T-helper 2 cell treated with Interferon-gamma antibody and Interleukin-4, amounts not matched to agents 5 μg/mL and 100 μg/mL, for 36 hours (primary cell): Measurements from ENCODE around the gene MRPL52.
A peak's percentile ranks its signal among the peaks of the same experiment; 100 is the strongest.
"Not testable (repeated sequence)": the region's sequence is repeated elsewhere in the genome, so short reads cannot be mapped to it uniquely, and the experiment has no call there.

Source experiments
- DNase-seq: peaks from one replicate; pipeline ENCODE4 v3.0.0; 2021; ENCODE audit warnings: low spot score
- H3K27ac Mint-ChIP-seq: one replicate; pipeline ENCODE4 v1.8.0; 2021; ENCODE audit warnings: mild to moderate bottlenecking, mixed read lengths
- H3K27me3 Mint-ChIP-seq: one replicate; pipeline ENCODE4 v1.8.0; 2021; ENCODE audit warnings: low read depth, mixed read lengths
- H3K36me3 Mint-ChIP-seq: one replicate; pipeline ENCODE4 v1.8.0; 2021; ENCODE audit warnings: low read depth, mixed read lengths
- H3K4me1 Mint-ChIP-seq: one replicate; pipeline ENCODE4 v1.8.0; 2021; ENCODE audit warnings: low read depth, mixed read lengths
- H3K4me3 Mint-ChIP-seq: one replicate; pipeline ENCODE4 v1.8.0; 2022; ENCODE audit warnings: mild to moderate bottlenecking, moderate library complexity, mixed read lengths
- H3K9me3 Mint-ChIP-seq: one replicate; pipeline ENCODE4 v1.8.0; 2021; ENCODE audit warnings: mixed read lengths

Gene MRPL52

DNA sequence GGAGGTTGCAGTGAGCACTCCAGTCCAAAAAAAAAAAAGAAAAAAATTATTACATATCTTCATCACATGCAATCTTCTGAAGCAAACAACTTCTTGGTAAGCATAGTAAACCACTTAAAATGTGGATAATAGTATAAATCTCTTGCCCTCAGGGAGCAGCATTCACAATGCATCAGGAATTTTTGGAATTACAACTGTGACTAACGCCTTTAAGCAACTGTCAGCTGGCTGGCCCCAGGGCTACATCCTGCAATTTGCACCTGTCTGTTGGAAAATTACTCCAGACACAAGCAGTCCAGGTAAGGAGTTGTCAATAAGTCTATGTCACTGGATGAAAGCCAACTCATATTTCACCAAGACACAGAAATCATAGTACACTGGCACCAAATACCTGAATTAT lies 9.0 kb upstream of the MRPL52 start:
- H3K4me3 Mint-ChIP-seq: no peak overlapping the region
- peaks cover 11% of the 10 kb centered on the region for H3K27me3 Mint-ChIP-seq
- H3K4me1 Mint-ChIP-seq: peaks cover 34% of the 10 kb centered on the region
- DNase-seq: no peak
- H3K27ac Mint-ChIP-seq: no peak overlapping the region
- no peaks in the 10 kb centered on the region for H3K9me3 Mint-ChIP-seq
- H3K36me3 Mint-ChIP-seq: no peaks in the 10 kb centered on the region

DNA sequence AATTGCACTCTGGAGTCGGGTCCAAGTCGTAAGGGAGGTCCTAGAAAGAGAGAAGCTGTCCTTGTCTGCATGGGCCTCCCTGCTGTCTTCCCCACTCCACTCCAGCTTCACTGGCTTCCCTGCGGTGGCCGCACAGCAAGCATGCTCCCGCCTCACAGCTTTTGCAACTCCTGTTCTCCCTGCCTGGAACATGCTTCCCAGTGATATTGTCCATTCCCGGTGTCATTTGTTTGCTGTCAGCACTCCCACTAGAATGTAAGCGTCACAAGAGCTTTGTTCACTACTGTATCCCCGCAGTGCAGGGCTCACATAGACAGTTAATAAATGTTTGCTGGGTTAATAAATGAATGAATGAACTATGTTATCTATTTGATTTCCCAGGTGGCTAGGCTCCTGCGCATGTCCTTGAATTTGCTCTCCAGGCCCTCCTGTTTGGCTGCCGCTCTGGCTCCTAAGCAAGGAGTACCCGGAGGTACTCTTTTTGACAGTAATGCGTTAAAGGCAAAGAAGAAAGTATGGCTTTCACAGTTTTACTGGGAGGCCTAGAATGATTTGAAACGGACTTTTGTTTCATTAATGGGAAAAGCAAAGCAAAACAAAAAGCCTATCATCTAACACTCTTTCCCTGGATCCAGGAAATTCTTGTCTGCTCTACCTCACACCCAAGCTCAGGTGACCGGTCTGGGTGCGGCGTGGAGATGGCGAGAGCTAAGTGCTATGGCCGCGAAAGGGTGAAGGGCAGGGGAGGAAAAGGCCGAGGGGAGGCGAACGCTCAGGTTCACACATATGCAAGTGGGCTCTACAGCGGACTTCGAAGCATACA lies 8.3 kb upstream of the MRPL52 start:
- H3K4me1 Mint-ChIP-seq: peaks cover 33% of the 10 kb centered on the region
- DNase-seq: no peak
- peaks cover 11% of the 10 kb centered on the region for H3K27me3 Mint-ChIP-seq
- no peak overlapping the region for H3K4me3 Mint-ChIP-seq
- no peaks in the 10 kb centered on the region for H3K9me3 Mint-ChIP-seq
- no peak overlapping the region for H3K27ac Mint-ChIP-seq
- H3K36me3 Mint-ChIP-seq: no peaks in the 10 kb centered on the region

DNA sequence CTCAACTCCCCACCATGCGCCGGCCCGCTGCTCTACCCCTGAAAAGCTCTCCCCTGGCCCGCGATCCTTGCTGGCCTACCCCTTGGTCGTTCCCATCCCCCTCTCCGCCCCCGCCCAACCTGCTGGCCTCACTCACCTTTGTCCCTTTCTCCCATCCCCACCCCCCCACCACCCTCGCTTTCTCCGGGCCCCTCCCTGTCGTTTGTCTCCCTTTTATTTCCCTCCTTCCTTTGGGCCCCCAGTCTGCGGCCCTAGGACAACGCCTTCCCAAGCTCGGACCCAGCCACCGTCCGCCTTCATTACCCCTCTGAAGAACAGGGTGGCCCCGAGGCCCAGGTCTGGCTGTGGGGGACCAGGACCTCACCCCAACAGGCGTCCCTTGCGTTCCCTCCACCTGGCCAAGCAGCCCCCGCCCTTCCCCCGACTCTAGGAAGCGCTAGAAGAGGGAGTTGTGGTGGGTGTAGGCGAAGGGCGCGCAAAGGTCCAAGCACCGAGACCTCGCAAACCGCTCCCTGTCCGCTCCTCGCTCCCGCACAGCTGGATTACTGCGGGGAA lies 7.6 kb upstream of the MRPL52 start:
- Mint-ChIP-seq H3K27me3 (peaks cover 11% of the 10 kb centered on the region), H3K4me3 (no peak overlapping the region), H3K27ac (no peak overlapping the region), H3K9me3 (no peaks in the 10 kb centered on the region), H3K36me3 (no peaks in the 10 kb centered on the region), H3K4me1 (peaks cover 33% of the 10 kb centered on the region)
- no peak for DNase-seq

DNA sequence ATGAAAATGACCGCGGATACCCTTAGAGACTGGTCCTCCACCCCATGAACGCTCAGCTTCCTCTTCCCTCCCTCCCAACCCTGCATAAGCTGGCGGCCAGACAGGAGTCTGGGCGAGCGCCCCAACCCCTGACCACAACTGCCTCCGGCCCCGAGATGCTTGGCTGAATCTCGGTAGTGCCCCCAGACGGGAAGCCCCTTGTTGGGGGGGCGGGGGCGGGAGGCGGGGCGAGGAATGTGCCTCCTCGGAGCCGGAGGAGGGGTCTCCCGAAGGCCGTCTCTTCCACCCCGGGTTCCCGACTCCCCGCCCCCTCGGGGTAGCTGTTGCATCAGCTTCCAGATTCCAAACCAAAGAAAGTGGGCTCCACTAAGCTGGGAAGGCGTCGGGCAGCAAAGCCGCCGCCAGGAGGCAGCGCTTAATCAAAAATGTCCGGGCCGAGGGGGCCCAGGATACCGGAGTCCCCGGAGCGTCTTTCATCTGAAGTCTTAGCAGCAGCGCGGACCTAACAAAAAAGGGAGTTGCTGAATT lies 7.1 kb upstream of the MRPL52 start:
- Mint-ChIP-seq H3K4me3 (peak overlapping the region; percentile 61), H3K27me3 (peaks cover 11% of the 10 kb centered on the region), H3K9me3 (no peaks in the 10 kb centered on the region), H3K4me1 (peaks cover 33% of the 10 kb centered on the region), H3K27ac (no peak overlapping the region), H3K36me3 (no peaks in the 10 kb centered on the region)
- DNase-seq: peak; percentile 43

DNA sequence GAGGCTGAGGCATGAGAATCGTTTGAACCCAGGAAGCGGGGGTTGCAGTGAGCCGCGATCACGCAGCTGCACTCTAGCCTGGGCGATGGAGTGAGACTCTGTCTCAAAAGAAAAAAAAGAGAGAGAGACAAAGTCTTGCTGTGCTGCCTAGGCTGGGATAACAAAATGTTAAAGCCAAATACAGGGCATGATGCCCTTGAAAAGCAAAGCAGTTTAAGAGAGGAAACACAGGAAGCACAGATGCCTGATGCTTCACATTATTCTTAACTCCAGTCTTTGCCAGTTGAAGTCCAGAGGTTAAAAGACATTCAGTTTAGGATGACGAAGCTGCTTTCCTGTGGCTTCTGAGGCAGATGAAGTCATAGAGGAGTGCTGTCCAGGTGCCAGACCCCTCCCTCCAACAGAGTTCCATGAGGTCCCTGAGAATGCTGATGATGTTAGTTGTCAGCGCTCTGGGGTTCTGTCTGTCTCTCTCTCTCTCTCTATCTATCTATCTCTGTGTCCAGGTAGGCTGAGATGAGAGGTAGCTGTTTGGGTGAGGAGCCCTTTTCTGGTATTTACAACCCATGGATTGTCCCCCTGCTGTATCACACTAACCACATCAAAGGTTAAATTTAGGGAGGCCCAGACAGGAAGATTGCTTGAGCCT lies 4.9 kb upstream of the MRPL52 start:
- Mint-ChIP-seq H3K4me3 (peak overlapping the region; percentile 49), H3K9me3 (peaks cover 3% of the 10 kb centered on the region), H3K36me3 (peaks cover 6% of the 10 kb centered on the region), H3K4me1 (peaks cover 36% of the 10 kb centered on the region), H3K27ac (no peak overlapping the region), H3K27me3 (peaks cover 11% of the 10 kb centered on the region)
- peak; percentile 13 for DNase-seq

DNA sequence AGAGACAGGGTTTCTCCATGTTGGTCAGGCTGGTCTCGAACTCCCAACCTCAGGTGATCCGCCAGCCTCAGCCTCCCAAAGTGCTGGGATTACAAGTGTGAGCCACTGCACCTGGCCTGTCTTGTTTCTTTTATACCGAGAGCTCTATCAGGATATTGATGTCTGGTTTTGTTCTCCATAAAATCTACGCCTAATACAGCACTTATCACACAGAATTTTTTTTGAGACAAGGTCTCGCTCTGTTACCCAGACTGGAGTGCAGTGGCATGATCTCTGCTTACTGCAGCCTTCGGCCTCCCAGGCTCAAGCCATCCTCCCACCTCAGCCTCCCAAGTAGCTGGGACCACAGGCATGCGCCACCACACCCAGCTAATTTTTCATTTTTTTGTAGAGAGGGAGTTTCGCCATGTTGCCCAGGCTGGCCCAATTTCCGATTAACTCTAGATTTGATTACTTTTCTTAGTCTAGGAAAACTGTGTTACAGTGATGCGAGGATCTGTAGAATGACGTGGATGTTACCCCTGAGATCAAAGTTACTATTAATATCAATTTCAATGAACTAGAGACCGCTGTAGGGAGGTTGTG lies 519 bp upstream of the MRPL52 start:
- H3K4me1 Mint-ChIP-seq: peaks cover 32% of the 10 kb centered on the region
- DNase-seq, H3K27me3 Mint-ChIP-seq, H3K9me3 Mint-ChIP-seq: not testable (repeated sequence)
- peaks cover 26% of the 10 kb centered on the region for H3K36me3 Mint-ChIP-seq
- H3K27ac Mint-ChIP-seq: peak overlapping the region; percentile 95
- peak overlapping the region; percentile 94 for H3K4me3 Mint-ChIP-seq

DNA sequence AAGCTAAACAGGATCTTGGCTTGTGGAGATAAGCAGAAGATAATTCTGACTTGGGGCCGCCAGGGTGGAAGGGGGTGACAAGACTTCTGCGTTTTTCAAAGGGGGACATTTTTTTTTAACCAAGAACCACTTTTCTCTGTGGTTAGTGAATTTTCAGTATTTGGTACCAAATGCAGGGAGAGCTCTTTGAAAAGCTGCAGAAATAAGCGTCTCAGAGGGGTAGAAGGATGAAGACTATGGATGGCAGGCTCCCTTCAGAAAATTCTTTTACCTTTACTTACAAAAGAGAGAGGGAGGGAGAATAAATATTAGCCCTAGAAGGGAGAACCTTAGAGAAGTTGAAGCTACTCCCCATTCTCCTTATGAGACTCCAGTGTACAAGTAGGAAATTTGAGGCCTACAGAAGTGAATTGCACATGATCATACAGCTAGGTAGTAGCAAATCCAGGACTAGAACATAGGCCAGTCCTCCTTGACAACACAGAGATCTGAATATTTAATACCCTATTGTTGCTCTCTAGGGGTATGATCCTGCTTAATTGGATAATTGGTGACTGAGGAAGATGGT lies 840 bp downstream of the MRPL52 start:
- H3K9me3 Mint-ChIP-seq: peaks cover 3% of the 10 kb centered on the region
- H3K36me3 Mint-ChIP-seq: peaks cover 36% of the 10 kb centered on the region
- H3K4me1 Mint-ChIP-seq: peaks cover 23% of the 10 kb centered on the region
- H3K4me3 Mint-ChIP-seq: peak overlapping the region; percentile 94
- DNase-seq: no peak
- peak overlapping the region; percentile 95 for H3K27ac Mint-ChIP-seq
- H3K27me3 Mint-ChIP-seq: no peaks in the 10 kb centered on the region

DNA sequence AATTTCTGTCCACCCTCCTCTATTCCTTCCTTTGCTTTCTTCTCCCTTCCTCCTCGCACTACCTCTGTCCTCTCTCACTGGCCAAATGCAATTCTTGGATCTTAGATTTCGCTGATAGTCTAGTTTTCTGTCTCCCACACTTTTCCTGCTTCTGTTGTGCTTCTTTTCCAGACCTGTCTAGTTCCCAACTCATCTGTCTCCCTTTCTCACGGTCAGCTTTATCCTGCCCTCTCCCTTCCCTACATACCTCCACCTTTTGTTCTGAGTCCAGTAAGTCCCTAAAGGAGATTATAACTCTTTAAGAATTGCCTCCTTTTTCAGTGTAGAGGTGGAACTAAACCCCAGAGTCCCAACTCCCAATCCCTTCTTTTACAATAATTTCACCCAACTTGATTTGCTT lies 5.8 kb downstream of the MRPL52 start:
- DNase-seq: no peak
- Mint-ChIP-seq H3K9me3 (no peaks in the 10 kb centered on the region), H3K27me3 (peaks cover 21% of the 10 kb centered on the region), H3K4me1 (peaks cover 9% of the 10 kb centered on the region), H3K36me3 (peaks cover 41% of the 10 kb centered on the region), H3K4me3 (no peak overlapping the region), H3K27ac (no peak overlapping the region)

DNA sequence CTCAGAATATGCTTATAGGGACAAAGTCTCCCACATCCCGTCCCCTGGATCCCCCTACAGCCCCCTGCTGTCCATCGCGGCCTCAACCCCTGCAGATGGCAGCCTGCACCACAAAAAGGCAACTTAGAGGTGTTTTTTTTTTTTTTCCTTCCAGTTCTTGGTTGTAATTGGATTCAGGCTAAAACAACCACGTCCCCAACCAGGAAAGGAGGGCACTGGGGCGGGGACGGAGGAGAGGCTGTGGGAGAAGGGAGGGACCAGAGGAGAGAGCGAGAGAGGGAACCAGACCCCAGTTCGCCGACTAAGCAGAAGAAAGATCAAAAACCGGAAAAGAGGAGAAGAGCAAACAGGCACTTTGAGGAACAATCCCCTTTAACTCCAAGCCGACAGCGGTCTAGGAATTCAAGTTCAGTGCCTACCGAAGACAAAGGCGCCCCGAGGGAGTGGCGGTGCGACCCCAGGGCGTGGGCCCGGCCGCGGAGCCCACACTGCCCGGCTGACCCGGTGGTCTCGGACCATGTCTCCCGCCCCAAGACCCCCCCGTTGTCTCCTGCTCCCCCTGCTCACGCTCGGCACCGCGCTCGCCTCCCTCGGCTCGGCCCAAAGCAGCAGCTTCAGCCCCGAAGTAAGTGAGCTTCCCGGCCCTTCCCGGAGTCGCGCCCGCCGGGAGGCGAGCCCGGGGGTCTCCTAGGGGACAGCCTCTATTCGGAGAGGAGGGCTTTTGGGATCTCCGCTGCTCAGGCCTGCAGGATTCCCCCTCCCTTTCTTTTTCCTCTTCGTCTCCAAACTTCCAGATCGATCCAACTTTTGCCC lies 6.8 kb downstream of the MRPL52 start, which contains the start of gene MMP14:
TSS of gene MMP14 (plus strand) at position 285 of the 813 bp plus-strand sequence. CDS start at position 518, 233 bp downstream.
- peaks cover 21% of the 10 kb centered on the region for H3K27me3 Mint-ChIP-seq
- peaks cover 5% of the 10 kb centered on the region for H3K4me1 Mint-ChIP-seq
- H3K36me3 Mint-ChIP-seq: peaks cover 35% of the 10 kb centered on the region
- no peaks in the 10 kb centered on the region for H3K9me3 Mint-ChIP-seq
- peak within 1 kb of the TSS; percentile 44 for H3K4me3 Mint-ChIP-seq
- no peak for DNase-seq
- no peak within 1 kb of the TSS for H3K27ac Mint-ChIP-seq

DNA sequence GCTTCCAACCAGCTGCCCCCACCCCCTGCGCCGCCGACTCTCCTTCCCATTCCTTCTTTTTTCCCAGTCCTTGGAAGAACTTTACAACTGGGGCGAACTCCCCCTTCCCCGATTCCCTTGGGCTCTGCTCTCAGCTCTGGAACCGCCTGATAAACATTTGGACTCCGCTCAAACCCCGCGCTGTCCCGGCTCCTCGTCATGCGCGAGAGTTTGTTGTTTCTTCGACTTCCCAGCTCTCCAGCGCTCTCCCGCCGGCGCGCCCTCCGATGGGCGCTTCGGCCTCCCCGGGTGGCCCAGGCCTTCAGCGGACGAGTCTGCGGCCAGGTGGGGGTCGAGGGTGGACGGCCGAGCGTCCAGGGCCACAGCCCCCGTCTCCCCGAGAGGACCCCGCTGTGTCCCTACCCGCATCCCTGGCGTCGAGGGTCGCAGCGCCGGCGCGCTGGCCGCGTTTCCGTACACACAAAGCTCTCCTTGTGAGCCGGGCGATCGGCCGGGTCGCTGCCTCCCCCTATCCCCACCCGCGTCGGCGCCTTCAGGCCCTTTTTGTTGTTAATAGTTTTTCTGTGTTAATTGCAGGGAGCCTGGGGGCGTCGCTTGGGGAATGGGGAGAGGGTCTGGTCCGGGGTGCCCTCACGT lies 7.5 kb downstream of the MRPL52 start:
- DNase-seq: no peak
- peak overlapping the region; percentile 44 for H3K4me3 Mint-ChIP-seq
- H3K9me3 Mint-ChIP-seq: no peaks in the 10 kb centered on the region
- H3K36me3 Mint-ChIP-seq: peaks cover 31% of the 10 kb centered on the region
- H3K27me3 Mint-ChIP-seq: peaks cover 21% of the 10 kb centered on the region
- H3K4me1 Mint-ChIP-seq: peaks cover 3% of the 10 kb centered on the region
- no peak overlapping the region for H3K27ac Mint-ChIP-seq

DNA sequence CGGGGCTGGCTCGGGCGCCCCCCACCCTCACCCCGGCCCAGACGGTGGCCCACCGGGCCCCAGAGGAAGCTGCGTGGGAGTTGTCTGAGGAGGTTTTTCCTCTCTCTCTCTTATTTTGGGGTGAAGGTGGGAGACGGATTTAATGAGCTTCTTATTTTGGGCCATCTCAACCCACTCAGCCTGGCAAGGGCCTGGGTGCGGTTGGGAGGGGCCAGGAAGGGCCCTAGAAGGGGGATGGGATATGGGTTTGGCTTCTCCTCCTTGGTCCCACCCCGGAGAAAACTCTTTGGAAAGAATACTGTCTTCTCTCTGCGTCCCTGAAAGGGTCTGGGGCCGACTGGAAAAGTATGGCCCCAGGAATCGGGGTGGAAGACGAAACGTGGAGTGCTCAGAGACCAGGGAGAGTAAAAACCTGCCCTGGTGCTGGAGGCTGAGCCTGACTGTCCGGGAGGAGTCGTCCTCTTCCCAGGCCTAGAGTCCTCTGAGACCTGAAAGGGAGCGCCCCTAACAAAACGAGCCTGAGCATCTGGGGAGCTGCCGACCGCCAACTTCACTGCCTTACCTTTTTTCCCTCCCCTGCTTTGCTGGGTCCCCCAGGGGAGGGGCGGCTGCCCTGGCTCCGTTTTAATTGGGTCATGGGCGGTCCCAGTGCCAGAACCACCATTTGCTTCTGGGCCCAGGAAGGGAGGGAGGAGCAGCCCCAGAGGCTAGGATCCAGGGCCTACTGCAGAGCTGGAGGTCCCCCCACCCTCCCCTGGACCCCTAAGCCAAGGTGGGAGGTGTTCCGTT lies 8.3 kb downstream of the MRPL52 start:
- Mint-ChIP-seq H3K4me3 (no peak overlapping the region), H3K27ac (no peak overlapping the region), H3K36me3 (peaks cover 31% of the 10 kb centered on the region), H3K4me1 (peaks cover 3% of the 10 kb centered on the region), H3K9me3 (no peaks in the 10 kb centered on the region), H3K27me3 (peaks cover 21% of the 10 kb centered on the region)
- no peak for DNase-seq

DNA sequence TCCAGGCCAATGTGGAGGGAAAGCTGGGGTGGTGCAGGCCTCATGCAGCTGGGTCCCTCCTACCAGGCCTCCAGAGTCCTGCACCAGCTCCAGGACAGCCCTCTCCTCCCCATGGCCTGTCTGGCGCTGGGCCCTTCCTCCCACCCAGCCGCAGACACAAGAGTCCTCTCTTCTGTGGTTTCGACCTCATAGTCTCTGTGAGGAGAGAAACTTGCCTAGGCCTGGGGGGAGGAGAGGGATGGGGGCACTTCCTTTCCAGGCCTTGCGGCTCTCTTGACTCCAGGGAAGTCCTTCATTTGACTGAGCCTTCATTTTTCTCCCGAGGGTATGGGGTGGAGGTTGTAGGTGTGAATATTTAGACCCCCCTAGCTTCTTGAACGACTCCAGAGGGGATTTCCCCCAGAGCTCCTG lies 8.9 kb downstream of the MRPL52 start:
- Mint-ChIP-seq H3K4me1 (peaks cover 3% of the 10 kb centered on the region), H3K27me3 (peaks cover 21% of the 10 kb centered on the region), H3K36me3 (peaks cover 27% of the 10 kb centered on the region), H3K9me3 (no peaks in the 10 kb centered on the region), H3K4me3 (no peak overlapping the region), H3K27ac (no peak overlapping the region)
- no peak for DNase-seq
